Spleen (tissue), 11 donors: ENCODE data around the gene DPYD. TPM values are rescaled to one million over a fixed set of nuclear protein-coding genes. Genes with fewer than 3 reads are reported as not detected.

Experiments used
- DNase-seq: peaks from one replicate; pipeline ENCODE4 v3.0.0-alpha.2; 2020
- H3K27ac ChIP-seq, 8 donors: fragments of 200-600 bp; sonication (generic) in 7 of 8; 1 replicate in 4 of 8; 2 replicates in 4 of 8; pipeline versions ENCODE4 v1.5.0 to v1.8.0; 2016 to 2021; ENCODE audit warnings: inconsistent platforms in 4 of 8, mild to moderate bottlenecking in 4 of 8, moderate library complexity in 1 of 8
- H3K27me3 ChIP-seq, 7 donors: fragments of 200-600 bp; sonication (generic) in 6 of 7; replicated peaks in 1 of 7; 1 replicate in 4 of 7; 2 replicates in 3 of 7; pipeline versions ENCODE4 v1.5.0 to v1.8.0; 2016 to 2021; ENCODE audit warnings: inconsistent platforms in 3 of 7, mild to moderate bottlenecking in 1 of 7
- H3K36me3 ChIP-seq, 6 donors: fragments of 200-600 bp; sonication (generic) in 5 of 6; 1 replicate in 4 of 6; 2 replicates in 2 of 6; pipeline versions ENCODE4 v1.5.0 to v1.8.0; 2016 to 2021; ENCODE audit warnings: inconsistent platforms in 2 of 6
- H3K4me1 ChIP-seq, 6 donors: fragments of 200-600 bp; sonication (generic) in 5 of 6; 1 replicate in 3 of 6; 2 replicates in 3 of 6; pipeline versions ENCODE4 v1.5.0 to v1.8.0; 2016 to 2021; ENCODE audit warnings: inconsistent platforms in 3 of 6
- H3K4me3 ChIP-seq, 8 donors: fragments of 200-600 bp; sonication (generic) in 7 of 8; 1 replicate in 4 of 8; 2 replicates in 4 of 8; pipeline versions ENCODE4 v1.5.0 to v1.8.0; 2016 to 2021; ENCODE audit warnings: inconsistent platforms in 4 of 8, mild to moderate bottlenecking in 4 of 8, moderate library complexity in 2 of 8
- H3K9me3 ChIP-seq, 8 donors: fragments of 200-600 bp; sonication (generic) in 7 of 8; 1 replicate in 4 of 8; 2 replicates in 4 of 8; pipeline versions ENCODE4 v1.5.0 to v1.8.0; 2016 to 2021; ENCODE audit warnings: inconsistent platforms in 4 of 8
- CTCF ChIP-seq, 11 experiments: fragments of 200-600 bp in 7 of 11; fragments of 450-650 bp in 4 of 11; sonication (generic) in 4 of 11; IDR thresholded peaks in 8 of 11; conservative IDR thresholded peaks in 3 of 11; 1 replicate in 7 of 11; 2 replicates in 4 of 11; pipeline versions ENCODE4 v1.4.0 to v1.8.0; 2016 to 2021; ENCODE audit warnings: antibody characterized with exemption in 11 of 11, inconsistent platforms in 4 of 11, mild to moderate bottlenecking in 1 of 11
- POLR2A ChIP-seq, 3 donors: fragments of 450-650 bp; IDR thresholded peaks; one replicate each; pipeline ENCODE4 v1.5.1; 2017; ENCODE audit warnings: antibody characterized with exemption in 3 of 3, mild to moderate bottlenecking in 1 of 3
- POLR2AphosphoS5 ChIP-seq, 3 donors: sonication (generic); formaldehyde crosslinking; IDR thresholded peaks; one replicate each; pipeline ENCODE4 v1.5.1; 2017; ENCODE audit warnings: antibody characterized with exemption in 3 of 3
- WGBS, 5 donors: extraction: QIAGEN DNeasy Blood & Tissue Kit in 3 of 5; methylation state at CpG; one replicate each; pipeline versions ENCODE4 v1.1.5 to v1.1.7; 2013 to 2018; 5-methylcytosine and 5-hydroxymethylcytosine counted together
- intact Hi-C: fragments of 100-400 bp; cut with DNase I; formaldehyde crosslinking; loops from one replicate; pipeline ENCODE4 v1.15.0; 2023; ENCODE audit warnings: low total_unique reads
- polyA plus RNA-seq, 3 donors: library from polyadenylated mRNA; stranded (reverse); fragments of 200-250 nt; gene quantifications; one replicate each; pipeline ENCODE4 v1.2.1, GENCODE V29; 2013
- total RNA-seq, 7 donors: library from RNA; depleted of rRNA in 3 of 7; stranded (reverse); fragments of >200 nt in 3 of 7; fragmentation: NEBNext Ultra II Directional in 4 of 7; extraction: Animal tissue kit (Norgen Biotek cat#: 25700) in 4 of 7; gene quantifications; one replicate each; pipeline versions ENCODE4 v1.1.0 to v1.2.1, GENCODE V29; 2016 to 2021
- donor health status: healthy with polysubstance abuse.
- donor health status: DM: no; HTN: no; CAD: no; lungs with moderate emphysema.
- donor health status: DM: no; HTN: no; CAD: no.
- donor health status: Bipolar disorder and iron deficiency.
- donor health status: healthy.
- donor health status: DM: no; HTN: no; CAD: no.
- donor health status: DM: yes; HTN: yes; CAD: no.

The DPYD gene
- total and polyA plus RNA-seq, 10 donors, result 7.3 to 114 (median 92.3) TPM

GRCh38 chr1:97507863-97508262 lies 413.0 kb downstream of the DPYD start:
- Histone ChIP-seq H3K27ac (no peak overlapping the region), H3K9me3 (peaks cover 0 to 8% (median 0%) of the 10 kb centered on the region in 8 donors), H3K36me3 (peaks cover 0 to 24% (median 0%) of the 10 kb centered on the region in 6 donors), H3K4me1 (no peaks in the 10 kb centered on the region), H3K27me3 (no peaks in the 10 kb centered on the region), H3K4me3 (no peak overlapping the region)
- 88 to 100% (median 92%) methylated on average over 1 of the region's 1 CpG for WGBS, 5 donors
- no peak for TF ChIP-seq POLR2AphosphoS5 (IDR thresholded peaks at IDR 0.05)
- TF ChIP-seq POLR2A (IDR thresholded peaks at IDR 0.05), result no peak
- TF ChIP-seq CTCF (IDR thresholded peaks at IDR 0.05 in 8 of 11, conservative IDR thresholded peaks at IDR 0.05 in 3 of 11), result no peak
- intact Hi-C loops, result no loop called here
- DNase-seq, result no peak

GRCh38 chr1:97506368-97506767 lies 414.5 kb downstream of the DPYD start:
- Histone ChIP-seq H3K27ac (no peak overlapping the region), H3K4me3 (no peak overlapping the region), H3K9me3 (peaks cover 0 to 8% (median 0%) of the 10 kb centered on the region in 8 donors), H3K36me3 (peaks cover 0 to 24% (median 0%) of the 10 kb centered on the region in 6 donors), H3K27me3 (no peaks in the 10 kb centered on the region), H3K4me1 (no peaks in the 10 kb centered on the region)
- intact Hi-C loops, result no loop called here
- 32 to 57% (median 40%) methylated on average over 1 of the region's 1 CpG for WGBS, 5 donors
- TF ChIP-seq POLR2AphosphoS5 (IDR thresholded peaks at IDR 0.05) (no peak), POLR2A (IDR thresholded peaks at IDR 0.05) (no peak), CTCF (IDR thresholded peaks at IDR 0.05 in 8 of 11, conservative IDR thresholded peaks at IDR 0.05 in 3 of 11) (no peak)
- DNase-seq, result no peak

GRCh38 chr1:97505816-97506215 lies 415.0 kb downstream of the DPYD start:
- H3K4me3 ChIP-seq, result no peak overlapping the region
- intact Hi-C loops, result no loop called here
- 87 to 96% (median 89%) methylated on average over 1 of the region's 1 CpG for WGBS, 5 donors
- H3K27me3 ChIP-seq, result no peaks in the 10 kb centered on the region
- H3K4me1 ChIP-seq, result no peaks in the 10 kb centered on the region
- no peak for TF ChIP-seq CTCF (IDR thresholded peaks at IDR 0.05 in 8 of 11, conservative IDR thresholded peaks at IDR 0.05 in 3 of 11)
- no peak for TF ChIP-seq POLR2A (IDR thresholded peaks at IDR 0.05)
- TF ChIP-seq POLR2AphosphoS5 (IDR thresholded peaks at IDR 0.05), result no peak
- H3K36me3 ChIP-seq, result peaks cover 0 to 22% (median 0%) of the 10 kb centered on the region in 6 donors
- H3K9me3 ChIP-seq, result peaks cover 0 to 8% (median 0%) of the 10 kb centered on the region in 8 donors
- no peak overlapping the region for H3K27ac ChIP-seq
- no peak for DNase-seq

DNA sequence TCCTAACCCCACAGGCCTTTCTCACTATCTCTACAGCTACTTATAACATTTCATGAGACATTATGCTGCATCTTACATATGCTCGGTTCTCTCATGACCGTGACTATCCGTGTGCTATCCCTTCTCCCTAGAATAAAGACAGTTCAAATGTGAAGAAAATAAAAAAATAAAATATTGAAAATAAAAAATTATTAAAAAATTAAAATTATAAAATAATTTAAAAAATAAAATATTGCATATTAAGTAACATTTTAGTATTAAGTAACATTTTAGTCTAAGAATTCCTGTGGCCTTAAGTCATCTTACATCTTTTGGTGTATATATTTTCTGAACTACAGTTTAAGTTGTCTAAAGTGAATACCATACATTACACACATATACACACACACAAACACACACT lies 415.5 kb downstream of the DPYD start:
- no peak overlapping the region for H3K4me3 ChIP-seq
- no peaks in the 10 kb centered on the region for H3K4me1 ChIP-seq
- intact Hi-C loops, result no loop called here
- DNase-seq, result no peak
- H3K27ac ChIP-seq, result no peak overlapping the region
- 96 to 100% (median 98%) methylated on average over 3 of the region's 3 CpGs for WGBS, 5 donors
- H3K36me3 ChIP-seq, result peaks cover 0 to 17% (median 0%) of the 10 kb centered on the region in 6 donors
- H3K9me3 ChIP-seq, result peaks cover 0 to 4% (median 0%) of the 10 kb centered on the region in 8 donors
- no peaks in the 10 kb centered on the region for H3K27me3 ChIP-seq
- no peak for TF ChIP-seq POLR2AphosphoS5 (IDR thresholded peaks at IDR 0.05)
- TF ChIP-seq POLR2A (IDR thresholded peaks at IDR 0.05), result no peak
- no peak for TF ChIP-seq CTCF (IDR thresholded peaks at IDR 0.05 in 8 of 11, conservative IDR thresholded peaks at IDR 0.05 in 3 of 11)
